HepG2 (cell line): ENCODE results near the gene TBXAS1. TPM values are rescaled to one million over a fixed set of nuclear protein-coding genes. Genes with fewer than 3 reads are reported as not detected.

Source experiments
- CBX2 ChIP-seq, 2 experiments: fragments of 200-600 bp in 1 of 2; sonication (generic); formaldehyde crosslinking in 1 of 2; IDR thresholded peaks; 2 replicates each; pipeline versions ENCODE4 v1.7.0 to v1.8.1; 2018 to 2022; ENCODE audit warnings: low read depth in 2 of 2, low read length in 1 of 2, mild to moderate bottlenecking in 1 of 2, missing genetic modification reagents in 1 of 2
- HNF4A ChIP-seq: sonication (generic); formaldehyde crosslinking; IDR thresholded peaks from 2 replicates; pipeline ENCODE4 v1.4.0; 2020; ENCODE audit warnings: missing genetic modification reagents
- HNF4G ChIP-seq, 2 experiments: sonication (generic) in 1 of 2; formaldehyde crosslinking in 1 of 2; IDR thresholded peaks; 2 replicates each; pipeline versions ENCODE4 v1.4.0 to v1.6.1; 2011 to 2020; ENCODE audit warnings: borderline replicate concordance in 2 of 2, low read depth in 2 of 2, mild to moderate bottlenecking in 2 of 2, low read length in 1 of 2, missing genetic modification reagents in 1 of 2, moderate library complexity in 1 of 2
- MAFK ChIP-seq, 2 experiments: IDR thresholded peaks in 1 of 2; conservative IDR thresholded peaks in 1 of 2; 2 replicates each; pipeline ENCODE4 v1.6.1; 2011; ENCODE audit warnings: improper control_type of control experiment in 2 of 2, low read length in 2 of 2
- POGZ ChIP-seq: sonication (generic); formaldehyde crosslinking; IDR thresholded peaks from 2 replicates; pipeline ENCODE4 v1.4.0; 2020; ENCODE audit warnings: mild to moderate bottlenecking, missing genetic modification reagents
- SIN3A ChIP-seq: IDR thresholded peaks from 2 replicates; pipeline ENCODE4 v1.6.1; 2011; ENCODE audit warnings: low read depth, mild to moderate bottlenecking, control low read depth, low read length, borderline replicate concordance
- ZNF121 ChIP-seq: sonication (generic); formaldehyde crosslinking; IDR thresholded peaks from 2 replicates; pipeline ENCODE4 v1.5.0; 2020; ENCODE audit warnings: mild to moderate bottlenecking, missing genetic modification reagents
- ZNF205 ChIP-seq: IDR thresholded peaks from 2 replicates; pipeline ENCODE4 v1.6.1; 2018; ENCODE audit warnings: missing biosample characterization, missing genetic modification reagents
- ZNF292 ChIP-seq: sonication (generic); formaldehyde crosslinking; IDR thresholded peaks from 2 replicates; pipeline ENCODE4 v1.8.1; 2022; ENCODE audit warnings: mild to moderate bottlenecking, low read depth, missing genetic modification reagents, borderline replicate concordance
- polyA plus RNA-seq, 8 experiments: library from polyadenylated mRNA; depleted of rRNA in 3 of 8; stranded (reverse) in 7 of 8; unstranded in 1 of 8; fragments of >200 nt; fragmentation: Illumina TruSeq in 4 of 8; extraction: Trizol in 4 of 8; gene quantifications; 2 replicates each; pipeline versions ENCODE4 v1.2.1 to v1.2.3, GENCODE V29; 2011 to 2016; ENCODE audit warnings: low read depth in 4 of 8, missing spikeins in 1 of 8, mixed read lengths in 1 of 8; ENCODE audit not compliant: insufficient read depth in 1 of 8
- total RNA-seq, 5 experiments: library from RNA; depleted of rRNA; stranded (reverse); fragments of >200 nt; fragmentation: Illumina TruSeq; extraction: Trizol; gene quantifications; 2 replicates each; pipeline ENCODE4 v1.2.3, GENCODE V29; 2016; ENCODE audit warnings: low read depth in 1 of 5
- TF ChIP-seq, protein P1 (sequence below): sonication (generic); formaldehyde crosslinking; IDR thresholded peaks from 2 replicates; pipeline ENCODE4 v1.5.1; 2020; ENCODE audit warnings: mild to moderate bottlenecking, missing genetic modification reagents
- TF ChIP-seq, protein P2 (sequence below): sonication (generic); formaldehyde crosslinking; IDR thresholded peaks from 2 replicates; pipeline ENCODE4 v1.4.0; 2020; ENCODE audit warnings: missing genetic modification reagents

Gene TBXAS1
- total and polyA plus RNA-seq, 2 of the 13 experiments (the other 11 are each of a cell fraction or from before 2014, with no cell fraction given), result 4.0 to 4.9 TPM

DNA sequence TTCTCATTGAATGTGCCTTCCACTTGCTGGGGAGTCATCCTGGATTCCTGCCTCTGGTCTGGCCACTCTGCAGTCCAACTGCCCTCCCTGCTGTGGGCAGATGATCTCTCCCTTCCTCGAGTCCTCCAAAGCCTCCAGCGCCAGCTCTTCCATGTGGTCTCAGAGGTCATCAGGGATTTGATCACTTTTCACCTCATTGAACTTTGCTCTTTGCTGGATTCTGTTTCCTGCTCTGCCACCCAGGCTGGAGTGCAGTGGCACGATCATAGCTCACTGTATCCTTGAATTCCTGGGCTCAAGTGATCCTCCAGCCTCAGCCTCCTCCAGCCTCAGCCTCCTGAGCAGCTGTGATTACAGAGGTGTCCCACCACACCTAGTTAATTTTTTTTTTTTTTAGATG, 22.1 kb upstream of the TBXAS1 start (continued):
- TF ChIP-seq, protein P1, sequence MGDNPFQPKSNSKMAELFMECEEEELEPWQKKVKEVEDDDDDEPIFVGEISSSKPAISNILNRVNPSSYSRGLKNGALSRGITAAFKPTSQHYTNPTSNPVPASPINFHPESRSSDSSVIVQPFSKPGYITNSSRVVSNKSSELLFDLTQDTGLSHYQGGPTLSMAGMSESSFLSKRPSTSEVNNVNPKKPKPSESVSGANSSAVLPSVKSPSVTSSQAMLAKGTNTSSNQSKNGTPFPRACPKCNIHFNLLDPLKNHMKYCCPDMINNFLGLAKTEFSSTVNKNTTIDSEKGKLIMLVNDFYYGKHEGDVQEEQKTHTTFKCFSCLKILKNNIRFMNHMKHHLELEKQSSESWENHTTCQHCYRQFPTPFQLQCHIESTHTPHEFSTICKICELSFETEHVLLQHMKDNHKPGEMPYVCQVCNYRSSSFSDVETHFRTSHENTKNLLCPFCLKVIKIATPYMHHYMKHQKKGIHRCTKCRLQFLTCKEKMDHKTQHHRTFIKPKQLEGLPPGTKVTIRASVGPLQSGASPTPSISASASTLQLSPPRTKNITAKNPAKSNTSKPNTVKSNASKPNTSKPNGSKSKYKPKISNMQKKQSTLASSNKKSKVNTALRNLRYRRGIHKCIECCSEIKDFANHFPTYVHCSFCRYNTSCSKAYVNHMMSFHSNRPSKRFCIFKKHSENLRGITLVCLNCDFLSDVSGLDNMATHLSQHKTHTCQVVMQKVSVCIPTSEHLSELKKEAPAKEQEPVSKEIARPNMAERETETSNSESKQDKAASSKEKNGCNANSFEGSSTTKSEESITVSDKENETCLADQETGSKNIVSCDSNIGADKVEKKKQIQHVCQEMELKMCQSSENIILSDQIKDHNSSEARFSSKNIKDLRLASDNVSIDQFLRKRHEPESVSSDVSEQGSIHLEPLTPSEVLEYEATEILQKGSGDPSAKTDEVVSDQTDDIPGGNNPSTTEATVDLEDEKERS (CRISPR knock-in tag), result 0 out of 2 replicates have a peak, but pooled peaks have one; percentile 29
- TF ChIP-seq, protein P2, sequence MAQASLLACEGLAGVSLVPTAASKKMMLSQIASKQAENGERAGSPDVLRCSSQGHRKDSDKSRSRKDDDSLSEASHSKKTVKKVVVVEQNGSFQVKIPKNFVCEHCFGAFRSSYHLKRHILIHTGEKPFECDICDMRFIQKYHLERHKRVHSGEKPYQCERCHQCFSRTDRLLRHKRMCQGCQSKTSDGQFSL (CRISPR knock-in tag), result no peak
- TF ChIP-seq POGZ (CRISPR knock-in tag) (peak; percentile 61), ZNF121 (CRISPR knock-in tag) (no peak), HNF4A (peak; percentile 83), CBX2 (IDR thresholded peaks at IDR 0.05; ENCODE audit: low read depth, low read length) (no peak), CBX2 (CRISPR knock-in tag; IDR thresholded peaks at IDR 0.05; ENCODE audit: low read depth) (no peak), MAFK (conservative IDR thresholded peaks at IDR 0.05 in 1 of 2, IDR thresholded peaks at IDR 0.05 in 1 of 2; ENCODE audit: low read length in 2 of 2) (no peak), ZNF205 (no peak), HNF4G (IDR thresholded peaks at IDR 0.05; ENCODE audit: borderline replicate concordance, low read depth, low read length) (0 out of 2 replicates have a peak, but pooled peaks have one; percentile 40), HNF4G (CRISPR knock-in tag; IDR thresholded peaks at IDR 0.05; ENCODE audit: borderline replicate concordance, low read depth) (no peak), ZNF292 (CRISPR knock-in tag) (peak; percentile 28; the same call in 1 of the 2 replicates), SIN3A (no peak)
- TF ChIP-seq, all 625 proteins: peak for 27
